MM.1S (cell line): ENCODE measurements around the gene MID1.

Experiments
- DNase-seq: peaks from one replicate; pipeline ENCODE4 v3.0.0-alpha.2; 2015
- H2AFZ ChIP-seq: fragments of 300-600 bp; sonication (generic); 2 replicates; pipeline ENCODE4 v1.6.0; 2016; ENCODE audit warnings: antibody characterized with exemption, low read length
- H3F3A ChIP-seq: fragments of 300-600 bp; sonication (generic); 2 replicates; pipeline ENCODE4 v1.6.1; 2016; ENCODE audit warnings: mild to moderate bottlenecking, antibody characterized with exemption, low read length, moderate library complexity, mixed read lengths; ENCODE audit not compliant: insufficient read depth
- H3K27ac ChIP-seq: fragments of 300-600 bp; sonication (generic); 2 replicates; pipeline ENCODE4 v1.5.1; 2016; ENCODE audit warnings: mild to moderate bottlenecking, low read length
- H3K27me3 ChIP-seq: fragments of 300-600 bp; sonication (generic); replicated peaks from 2 replicates; pipeline ENCODE4 v1.6.0; 2016; ENCODE audit warnings: low read length; ENCODE audit not compliant: insufficient read depth
- H3K36me3 ChIP-seq: fragments of 300-600 bp; sonication (generic); replicated peaks from 2 replicates; pipeline ENCODE4 v1.6.1; 2016; ENCODE audit warnings: mild to moderate bottlenecking, low read length, mixed read lengths; ENCODE audit not compliant: insufficient read depth
- H3K4me1 ChIP-seq: fragments of 300-600 bp; sonication (generic); 2 replicates; pipeline ENCODE4 v1.6.1; 2016; ENCODE audit warnings: low read length, mixed read lengths
- H3K4me2 ChIP-seq: fragments of 300-600 bp; sonication (generic); 2 replicates; pipeline ENCODE4 v1.6.0; 2016; ENCODE audit warnings: low read depth, low read length
- H3K4me3 ChIP-seq: fragments of 300-600 bp; sonication (generic); 2 replicates; pipeline ENCODE4 v1.5.1; 2016; ENCODE audit warnings: low read length, mixed read lengths
- H3K79me2 ChIP-seq: fragments of 300-600 bp; sonication (generic); 2 replicates; pipeline ENCODE4 v1.6.1; 2016; ENCODE audit warnings: mixed run types, low read length, mixed read lengths
- H3K9ac ChIP-seq: fragments of 300-600 bp; sonication (generic); 2 replicates; pipeline ENCODE4 v1.6.1; 2016; ENCODE audit warnings: low read length, mixed read lengths
- H3K9me2 ChIP-seq: fragments of 300-600 bp; sonication (generic); replicated peaks from 2 replicates; pipeline ENCODE4 v1.6.1; 2016; ENCODE audit warnings: mild to moderate bottlenecking, low read length, mixed read lengths; ENCODE audit not compliant: insufficient read depth
- H3K9me3 ChIP-seq: fragments of 300-600 bp; sonication (generic); replicated peaks from 2 replicates; pipeline ENCODE4 v1.6.1; 2016; ENCODE audit warnings: mild to moderate bottlenecking, low read length, mixed read lengths; ENCODE audit not compliant: insufficient read depth
- H4K20me1 ChIP-seq: fragments of 300-600 bp; sonication (generic); 2 replicates; pipeline ENCODE4 v1.6.1; 2016; ENCODE audit warnings: mild to moderate bottlenecking, low read length, moderate library complexity, mixed read lengths; ENCODE audit not compliant: insufficient read depth
- CTCF ChIP-seq: fragments of 300-600 bp; sonication (generic); IDR thresholded peaks from 2 replicates; pipeline ENCODE4 v1.5.1; 2016; ENCODE audit warnings: antibody characterized with exemption, low read length, mixed read lengths
- EZH2 ChIP-seq: fragments of 300-600 bp; sonication (generic); optimal IDR thresholded peaks from 2 replicates; pipeline ENCODE3; 2017; ENCODE audit warnings: low read depth, mild to moderate bottlenecking, antibody characterized with exemption, low read length, mixed read lengths
- EZH2phosphoT487 ChIP-seq: fragments of 300-600 bp; sonication (generic); IDR thresholded peaks from 2 replicates; pipeline ENCODE4 v1.6.1; 2018; ENCODE audit warnings: antibody characterized with exemption, low read length

The MID1 gene

GRCh38 chrX:10395643-10396042 lies 224.7 kb downstream of the MID1 start:
- H3K9me3 ChIP-seq, result no peaks in the 10 kb centered on the region
- H3K4me1 ChIP-seq, result no peaks in the 10 kb centered on the region
- H3F3A ChIP-seq, result no peaks in the 10 kb centered on the region
- H2AFZ ChIP-seq, result no peak overlapping the region
- H3K79me2 ChIP-seq, result no peaks in the 10 kb centered on the region
- H3K4me3 ChIP-seq, result no peak overlapping the region
- no peak overlapping the region for H3K9ac ChIP-seq
- no peak overlapping the region for H3K4me2 ChIP-seq
- no peaks in the 10 kb centered on the region for H4K20me1 ChIP-seq
- no peak for DNase-seq
- no peaks in the 10 kb centered on the region for H3K27me3 ChIP-seq
- no peaks in the 10 kb centered on the region for H3K9me2 ChIP-seq
- H3K36me3 ChIP-seq, result no peaks in the 10 kb centered on the region
- H3K27ac ChIP-seq, result no peak overlapping the region
- TF ChIP-seq CTCF, result no peak
- no peak for TF ChIP-seq EZH2phosphoT487
- TF ChIP-seq EZH2, result no peak
